HepG2 (cell line): ENCODE results near the gene RGS14. TPM values are rescaled to one million over a fixed set of nuclear protein-coding genes. Genes with fewer than 3 reads are reported as not detected.

Experiments
- ATAC-seq: fragments of 200-7000 bp; cut with Tn5 transposase; 3 replicates; pipeline ENCODE4 v1.9.1; 2020; ENCODE audit warnings: mild to moderate bottlenecking, moderate library complexity
- BruUV-seq: library from RNA; stranded (reverse); fragments of 400-500 nt; replicated peaks from 2 replicates; lab custom pipeline; 2021; lab: Mats Ljungman, UMichigan
- CTCF ChIA-PET: fragments of 300-600 bp; formaldehyde crosslinking; extraction: SDS; loops from one replicate; lab custom pipeline; 2021; ENCODE audit warnings: low total read pairs, inconsistent platforms, low intra/inter-chr PET ratio; lab: Yijun Ruan, JAX
- POLR2A ChIA-PET: fragments of 350-600 bp; sonication (Branson Sonifier 250); formaldehyde crosslinking; loops from one replicate; lab custom pipeline; 2020; ENCODE audit warnings: antibody characterized with exemption, inconsistent platforms; lab: Yijun Ruan, JAX
- DNase-seq: peaks from one replicate; pipeline ENCODE4 v3.0.0-alpha.2; 2015; ENCODE audit warnings: low spot score
- FAIRE-seq: peaks from 3 replicates; lab custom pipeline; 2011; peaks lifted over from hg19 to GRCh38; lab: Jason Lieb, UNC
- H2AFZ ChIP-seq: one replicate; pipeline ENCODE4 v1.6.1; 2011; ENCODE audit warnings: low read length, inconsistent platforms
- H3K27ac ChIP-seq: fragments of 300-600 bp; 3 replicates; pipeline ENCODE4 v1.8.0; 2011; ENCODE audit warnings: mixed run types, mild to moderate bottlenecking, mixed read lengths, low read length, inconsistent platforms; ENCODE audit not compliant: insufficient read depth; ENCODE audit errors: extremely low read length
- H3K27me3 ChIP-seq, 2 experiments: fragments of 200-600 bp in 1 of 2; 2 replicates in 1 of 2; 3 replicates in 1 of 2; pipeline versions ENCODE4 v1.6.0 to v1.8.0; 2011; ENCODE audit warnings: low read length in 2 of 2, mild to moderate bottlenecking in 2 of 2, moderate library complexity in 2 of 2, inconsistent platforms in 1 of 2; ENCODE audit not compliant: insufficient read depth in 2 of 2, control insufficient read depth in 1 of 2
- H3K36me3 ChIP-seq, 2 experiments: fragments of 200-600 bp in 1 of 2; replicated peaks in 1 of 2; 2 replicates in 1 of 2; 3 replicates in 1 of 2; pipeline versions ENCODE4 v1.5.1 to v1.8.0; 2011; ENCODE audit warnings: low read length in 2 of 2, inconsistent platforms in 1 of 2; ENCODE audit not compliant: insufficient read depth in 2 of 2, control insufficient read depth in 1 of 2
- H3K4me1 ChIP-seq: 2 replicates; pipeline ENCODE4 v1.5.1; 2012; ENCODE audit warnings: low read length, inconsistent platforms; ENCODE audit not compliant: insufficient read depth
- H3K4me2 ChIP-seq: 2 replicates; pipeline ENCODE4 v1.6.0; 2011; ENCODE audit warnings: low read depth, low read length, inconsistent platforms
- H3K4me3 ChIP-seq, 3 experiments: fragments of 200-600 bp in 1 of 3; sonication (generic), shearing (Covaris generic) in 1 of 3; replicated peaks in 1 of 3; 2 replicates each; pipeline ENCODE4 v1.5.1; 2011 to 2016; ENCODE audit warnings: low read length in 3 of 3, inconsistent platforms in 2 of 3, low read depth in 2 of 3, mild to moderate bottlenecking in 2 of 3, control low read depth in 1 of 3, mixed read lengths in 1 of 3; ENCODE audit not compliant: insufficient read depth in 1 of 3
- H3K79me2 ChIP-seq: one replicate; pipeline ENCODE4 v1.6.1; 2011; ENCODE audit warnings: low read length, inconsistent platforms; ENCODE audit not compliant: insufficient read depth
- H3K9ac ChIP-seq: 2 replicates; pipeline ENCODE4 v1.6.0; 2011; ENCODE audit warnings: mild to moderate bottlenecking, low read depth, low read length, inconsistent platforms; ENCODE audit not compliant: insufficient read depth
- H3K9me3 ChIP-seq: 2 replicates; pipeline ENCODE4 v1.5.1; 2012; ENCODE audit warnings: mild to moderate bottlenecking, low read length
- H4K20me1 ChIP-seq: 2 replicates; pipeline ENCODE4 v1.6.0; 2011; ENCODE audit warnings: inconsistent platforms, mild to moderate bottlenecking, low read length, moderate library complexity; ENCODE audit not compliant: insufficient read depth
- SAP130 ChIP-seq: IDR thresholded peaks from 2 replicates; pipeline ENCODE4 v1.6.1; 2016; ENCODE audit warnings: low read depth
- THYN1 ChIP-seq: sonication (generic); formaldehyde crosslinking; IDR thresholded peaks from 2 replicates; pipeline ENCODE4 v1.8.1; 2023; ENCODE audit warnings: low read depth, mild to moderate bottlenecking, moderate library complexity, missing genetic modification reagents, borderline replicate concordance
- ZKSCAN1 ChIP-seq: fragments of 150-350 bp; IDR thresholded peaks from 2 replicates; pipeline ENCODE4 v1.6.1; 2014; ENCODE audit warnings: low read length
- ZNF138 ChIP-seq: sonication (generic); formaldehyde crosslinking; IDR thresholded peaks from 2 replicates; pipeline ENCODE4 v1.5.0; 2020; ENCODE audit warnings: mild to moderate bottlenecking, low read depth, missing genetic modification reagents
- ZNF260 ChIP-seq: sonication (generic); formaldehyde crosslinking; IDR thresholded peaks from 2 replicates; pipeline ENCODE4 v1.4.0; 2020; ENCODE audit warnings: missing genetic modification reagents, low read depth, mild to moderate bottlenecking, borderline replicate concordance
- ZNF30 ChIP-seq: sonication (generic); formaldehyde crosslinking; IDR thresholded peaks from 2 replicates; pipeline ENCODE4 v1.5.0; 2020; ENCODE audit warnings: mild to moderate bottlenecking, missing genetic modification reagents
- ZNF619 ChIP-seq: sonication (generic); formaldehyde crosslinking; IDR thresholded peaks from 2 replicates; pipeline ENCODE4 v1.4.0; 2020; ENCODE audit warnings: mild to moderate bottlenecking, missing genetic modification reagents
- WGBS: methylation state at CpG from one replicate; pipeline ENCODE4 v1.1.6; 2017; ENCODE audit warnings: low lambda C conversion rate; 5-methylcytosine and 5-hydroxymethylcytosine counted together
- in situ Hi-C: cut with HindIII; loops from 2 replicates; pipeline ENCODE4 v1.10.0; 2017; ENCODE audit warnings: low pct_unique_long_range_greater_than_20kb; ENCODE audit not compliant: extremely low pct_ligation_motif_present
- intact Hi-C: fragments of 100-400 bp; cut with micrococcal nuclease; formaldehyde crosslinking; loops from one replicate; pipeline ENCODE4 v1.10.0; 2022; ENCODE audit not compliant: unreplicated experiment
- polyA plus RNA-seq, 8 experiments: library from polyadenylated mRNA; depleted of rRNA in 3 of 8; stranded (reverse) in 7 of 8; unstranded in 1 of 8; fragments of >200 nt; fragmentation: Illumina TruSeq in 4 of 8; extraction: Trizol in 4 of 8; gene quantifications; 2 replicates each; pipeline versions ENCODE4 v1.2.1 to v1.2.3, GENCODE V29; 2011 to 2016; ENCODE audit warnings: low read depth in 4 of 8, missing spikeins in 1 of 8, mixed read lengths in 1 of 8; ENCODE audit not compliant: insufficient read depth in 1 of 8
- total RNA-seq, 5 experiments: library from RNA; depleted of rRNA; stranded (reverse); fragments of >200 nt; fragmentation: Illumina TruSeq; extraction: Trizol; gene quantifications; 2 replicates each; pipeline ENCODE4 v1.2.3, GENCODE V29; 2016; ENCODE audit warnings: low read depth in 1 of 5
- TF ChIP-seq, protein P1 (sequence below): sonication (generic); formaldehyde crosslinking; IDR thresholded peaks from 2 replicates; pipeline ENCODE4 v1.4.0; 2020; ENCODE audit warnings: mild to moderate bottlenecking, low read depth, missing genetic modification reagents
- TF ChIP-seq, protein P2 (sequence below): sonication (generic); formaldehyde crosslinking; IDR thresholded peaks from 2 replicates; pipeline ENCODE4 v1.5.1; 2020; ENCODE audit warnings: mild to moderate bottlenecking, missing genetic modification reagents, moderate library complexity
- TF ChIP-seq, protein P3 (sequence below): sonication (generic); formaldehyde crosslinking; IDR thresholded peaks from 2 replicates; pipeline ENCODE4 v1.4.0; 2020; ENCODE audit warnings: mild to moderate bottlenecking, missing genetic modification reagents
- TF ChIP-seq, protein P4 (sequence below): sonication (generic); formaldehyde crosslinking; IDR thresholded peaks from 2 replicates; pipeline ENCODE4 v1.4.0; 2020; ENCODE audit warnings: missing genetic modification reagents, mild to moderate bottlenecking, borderline replicate concordance
- TF ChIP-seq, protein P5 (sequence below): sonication (generic); formaldehyde crosslinking; IDR thresholded peaks from 2 replicates; pipeline ENCODE4 v1.5.0; 2020; ENCODE audit warnings: missing genetic modification reagents

RGS14 gene
- total and polyA plus RNA-seq, 2 of the 13 experiments (the other 11 are each of a cell fraction or from before 2014, with no cell fraction given): 11.1 to 17.2 TPM

DNA sequence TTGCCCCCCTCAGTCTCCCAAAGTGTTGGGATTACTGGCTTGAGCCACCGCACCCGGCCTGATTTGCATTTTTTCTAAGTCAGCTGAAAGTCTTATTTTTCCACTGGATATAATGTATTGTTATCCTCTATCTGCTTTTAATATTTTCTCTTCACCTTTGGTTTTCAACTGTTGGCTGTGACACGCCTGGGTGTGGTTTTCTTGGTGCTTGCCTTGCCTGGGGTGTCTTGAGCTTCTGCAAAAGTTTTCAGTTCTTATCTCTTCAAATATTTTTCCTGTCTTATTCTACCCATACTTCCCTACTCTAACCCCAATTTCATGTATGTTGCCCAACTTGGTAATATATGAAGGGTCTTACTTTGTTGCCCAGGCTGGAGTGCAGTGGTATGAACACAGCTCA, 41.7 kb upstream of the RGS14 start:
- no peak for ATAC-seq
- BruUV-seq: no TSS peak
- no peaks in the 10 kb centered on the region for H3K9me3 ChIP-seq
- H3K36me3 ChIP-seq: peaks cover 4 to 12% of the 10 kb centered on the region in 2 experiments; a peak in 2 of 5 replicates
- no peak for FAIRE-seq
- H4K20me1 ChIP-seq: 0 out of 2 replicates have a peak, but pooled peaks cover 5% of the 10 kb centered on the region
- no peak overlapping the region for H3K27ac ChIP-seq
- peaks cover 4% of the 10 kb centered on the region for H3K79me2 ChIP-seq
- no peak for DNase-seq
- WGBS: 98% methylated on average over 3 of the region's 3 CpGs
- no peak overlapping the region for H3K4me3 ChIP-seq
- no peak overlapping the region for H3K4me2 ChIP-seq
- H2AFZ ChIP-seq: no peak overlapping the region
- POLR2A ChIA-PET: interaction anchor here (1.0 kb wide), 1 partner anchor 63 kb away, joined by 4 read pairs; no protein-coding TSS in a partner anchor
- H3K9ac ChIP-seq: no peak overlapping the region
- intact Hi-C loops: loop anchor here (5.0 kb wide), 1 partner anchor 51 kb away; no protein-coding TSS in a partner anchor
- H3K27me3 ChIP-seq: no peaks in the 10 kb centered on the region
- peaks cover 43% of the 10 kb centered on the region for H3K4me1 ChIP-seq
- CTCF ChIA-PET: interaction anchor here (1.6 kb wide), 1 partner anchor 138 kb away, joined by 3 read pairs; no protein-coding TSS in a partner anchor
- in situ Hi-C loops: no loop called here
- TF ChIP-seq, protein P1, sequence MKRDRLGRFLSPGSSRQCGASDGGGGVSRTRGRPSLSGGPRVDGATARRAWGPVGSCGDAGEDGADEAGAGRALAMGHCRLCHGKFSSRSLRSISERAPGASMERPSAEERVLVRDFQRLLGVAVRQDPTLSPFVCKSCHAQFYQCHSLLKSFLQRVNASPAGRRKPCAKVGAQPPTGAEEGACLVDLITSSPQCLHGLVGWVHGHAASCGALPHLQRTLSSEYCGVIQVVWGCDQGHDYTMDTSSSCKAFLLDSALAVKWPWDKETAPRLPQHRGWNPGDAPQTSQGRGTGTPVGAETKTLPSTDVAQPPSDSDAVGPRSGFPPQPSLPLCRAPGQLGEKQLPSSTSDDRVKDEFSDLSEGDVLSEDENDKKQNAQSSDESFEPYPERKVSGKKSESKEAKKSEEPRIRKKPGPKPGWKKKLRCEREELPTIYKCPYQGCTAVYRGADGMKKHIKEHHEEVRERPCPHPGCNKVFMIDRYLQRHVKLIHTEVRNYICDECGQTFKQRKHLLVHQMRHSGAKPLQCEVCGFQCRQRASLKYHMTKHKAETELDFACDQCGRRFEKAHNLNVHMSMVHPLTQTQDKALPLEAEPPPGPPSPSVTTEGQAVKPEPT: no peak
- TF ChIP-seq, protein P2, sequence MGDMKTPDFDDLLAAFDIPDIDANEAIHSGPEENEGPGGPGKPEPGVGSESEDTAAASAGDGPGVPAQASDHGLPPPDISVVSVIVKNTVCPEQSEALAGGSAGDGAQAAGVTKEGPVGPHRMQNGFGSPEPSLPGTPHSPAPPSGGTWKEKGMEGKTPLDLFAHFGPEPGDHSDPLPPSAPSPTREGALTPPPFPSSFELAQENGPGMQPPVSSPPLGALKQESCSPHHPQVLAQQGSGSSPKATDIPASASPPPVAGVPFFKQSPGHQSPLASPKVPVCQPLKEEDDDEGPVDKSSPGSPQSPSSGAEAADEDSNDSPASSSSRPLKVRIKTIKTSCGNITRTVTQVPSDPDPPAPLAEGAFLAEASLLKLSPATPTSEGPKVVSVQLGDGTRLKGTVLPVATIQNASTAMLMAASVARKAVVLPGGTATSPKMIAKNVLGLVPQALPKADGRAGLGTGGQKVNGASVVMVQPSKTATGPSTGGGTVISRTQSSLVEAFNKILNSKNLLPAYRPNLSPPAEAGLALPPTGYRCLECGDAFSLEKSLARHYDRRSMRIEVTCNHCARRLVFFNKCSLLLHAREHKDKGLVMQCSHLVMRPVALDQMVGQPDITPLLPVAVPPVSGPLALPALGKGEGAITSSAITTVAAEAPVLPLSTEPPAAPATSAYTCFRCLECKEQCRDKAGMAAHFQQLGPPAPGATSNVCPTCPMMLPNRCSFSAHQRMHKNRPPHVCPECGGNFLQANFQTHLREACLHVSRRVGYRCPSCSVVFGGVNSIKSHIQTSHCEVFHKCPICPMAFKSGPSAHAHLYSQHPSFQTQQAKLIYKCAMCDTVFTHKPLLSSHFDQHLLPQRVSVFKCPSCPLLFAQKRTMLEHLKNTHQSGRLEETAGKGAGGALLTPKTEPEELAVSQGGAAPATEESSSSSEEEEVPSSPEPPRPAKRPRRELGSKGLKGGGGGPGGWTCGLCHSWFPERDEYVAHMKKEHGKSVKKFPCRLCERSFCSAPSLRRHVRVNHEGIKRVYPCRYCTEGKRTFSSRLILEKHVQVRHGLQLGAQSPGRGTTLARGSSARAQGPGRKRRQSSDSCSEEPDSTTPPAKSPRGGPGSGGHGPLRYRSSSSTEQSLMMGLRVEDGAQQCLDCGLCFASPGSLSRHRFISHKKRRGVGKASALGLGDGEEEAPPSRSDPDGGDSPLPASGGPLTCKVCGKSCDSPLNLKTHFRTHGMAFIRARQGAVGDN (CRISPR knock-in tag): no peak
- TF ChIP-seq, protein P3, sequence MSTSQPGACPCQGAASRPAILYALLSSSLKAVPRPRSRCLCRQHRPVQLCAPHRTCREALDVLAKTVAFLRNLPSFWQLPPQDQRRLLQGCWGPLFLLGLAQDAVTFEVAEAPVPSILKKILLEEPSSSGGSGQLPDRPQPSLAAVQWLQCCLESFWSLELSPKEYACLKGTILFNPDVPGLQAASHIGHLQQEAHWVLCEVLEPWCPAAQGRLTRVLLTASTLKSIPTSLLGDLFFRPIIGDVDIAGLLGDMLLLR (CRISPR knock-in tag): no peak
- TF ChIP-seq THYN1 (CRISPR knock-in tag) (no peak), ZNF619 (CRISPR knock-in tag) (no peak), ZNF30 (CRISPR knock-in tag) (no peak), ZKSCAN1 (no peak), SAP130 (no peak), ZNF260 (CRISPR knock-in tag) (no peak), ZNF138 (CRISPR knock-in tag) (no peak)
- TF ChIP-seq, protein P4, sequence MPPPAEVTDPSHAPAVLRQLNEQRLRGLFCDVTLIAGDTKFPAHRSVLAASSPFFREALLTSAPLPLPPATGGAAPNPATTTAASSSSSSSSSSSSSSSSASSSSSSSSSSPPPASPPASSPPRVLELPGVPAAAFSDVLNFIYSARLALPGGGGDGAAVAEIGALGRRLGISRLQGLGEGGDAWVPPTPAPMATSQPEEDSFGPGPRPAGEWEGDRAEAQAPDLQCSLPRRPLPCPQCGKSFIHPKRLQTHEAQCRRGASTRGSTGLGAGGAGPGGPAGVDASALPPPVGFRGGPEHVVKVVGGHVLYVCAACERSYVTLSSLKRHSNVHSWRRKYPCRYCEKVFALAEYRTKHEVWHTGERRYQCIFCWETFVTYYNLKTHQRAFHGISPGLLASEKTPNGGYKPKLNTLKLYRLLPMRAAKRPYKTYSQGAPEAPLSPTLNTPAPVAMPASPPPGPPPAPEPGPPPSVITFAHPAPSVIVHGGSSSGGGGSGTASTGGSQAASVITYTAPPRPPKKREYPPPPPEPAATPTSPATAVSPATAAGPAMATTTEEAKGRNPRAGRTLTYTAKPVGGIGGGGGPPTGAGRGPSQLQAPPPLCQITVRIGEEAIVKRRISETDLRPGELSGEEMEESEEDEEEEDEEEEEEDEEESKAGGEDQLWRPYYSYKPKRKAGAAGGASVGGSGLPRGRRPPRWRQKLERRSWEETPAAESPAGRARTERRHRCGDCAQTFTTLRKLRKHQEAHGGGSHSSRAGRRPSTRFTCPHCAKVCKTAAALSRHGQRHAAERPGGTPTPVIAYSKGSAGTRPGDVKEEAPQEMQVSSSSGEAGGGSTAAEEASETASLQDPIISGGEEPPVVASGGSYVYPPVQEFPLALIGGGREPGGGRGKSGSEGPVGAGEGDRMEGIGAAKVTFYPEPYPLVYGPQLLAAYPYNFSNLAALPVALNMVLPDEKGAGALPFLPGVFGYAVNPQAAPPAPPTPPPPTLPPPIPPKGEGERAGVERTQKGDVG: no peak
- TF ChIP-seq, protein P5, sequence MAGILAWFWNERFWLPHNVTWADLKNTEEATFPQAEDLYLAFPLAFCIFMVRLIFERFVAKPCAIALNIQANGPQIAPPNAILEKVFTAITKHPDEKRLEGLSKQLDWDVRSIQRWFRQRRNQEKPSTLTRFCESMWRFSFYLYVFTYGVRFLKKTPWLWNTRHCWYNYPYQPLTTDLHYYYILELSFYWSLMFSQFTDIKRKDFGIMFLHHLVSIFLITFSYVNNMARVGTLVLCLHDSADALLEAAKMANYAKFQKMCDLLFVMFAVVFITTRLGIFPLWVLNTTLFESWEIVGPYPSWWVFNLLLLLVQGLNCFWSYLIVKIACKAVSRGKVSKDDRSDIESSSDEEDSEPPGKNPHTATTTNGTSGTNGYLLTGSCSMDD: no peak
